GM21825 (cell line): Measurements from ENCODE around the gene ADCY1.
"Not testable (repeated sequence)": the region's sequence is repeated elsewhere in the genome, so short reads cannot be mapped to it uniquely, and the experiment has no call there.

ENCODE experiments used
- ATAC-seq: cut with Tn5 transposase; IDR thresholded peaks from one replicate; pipeline ENCODE4 v1.9.1; 2021; ENCODE audit warnings: mild to moderate bottlenecking, moderate library complexity; ENCODE audit not compliant: unreplicated experiment

Gene ADCY1

GRCh38 chr7:45726883-45727282 lies 152.7 kb downstream of the ADCY1 start:
- ATAC-seq = no peak

DNA sequence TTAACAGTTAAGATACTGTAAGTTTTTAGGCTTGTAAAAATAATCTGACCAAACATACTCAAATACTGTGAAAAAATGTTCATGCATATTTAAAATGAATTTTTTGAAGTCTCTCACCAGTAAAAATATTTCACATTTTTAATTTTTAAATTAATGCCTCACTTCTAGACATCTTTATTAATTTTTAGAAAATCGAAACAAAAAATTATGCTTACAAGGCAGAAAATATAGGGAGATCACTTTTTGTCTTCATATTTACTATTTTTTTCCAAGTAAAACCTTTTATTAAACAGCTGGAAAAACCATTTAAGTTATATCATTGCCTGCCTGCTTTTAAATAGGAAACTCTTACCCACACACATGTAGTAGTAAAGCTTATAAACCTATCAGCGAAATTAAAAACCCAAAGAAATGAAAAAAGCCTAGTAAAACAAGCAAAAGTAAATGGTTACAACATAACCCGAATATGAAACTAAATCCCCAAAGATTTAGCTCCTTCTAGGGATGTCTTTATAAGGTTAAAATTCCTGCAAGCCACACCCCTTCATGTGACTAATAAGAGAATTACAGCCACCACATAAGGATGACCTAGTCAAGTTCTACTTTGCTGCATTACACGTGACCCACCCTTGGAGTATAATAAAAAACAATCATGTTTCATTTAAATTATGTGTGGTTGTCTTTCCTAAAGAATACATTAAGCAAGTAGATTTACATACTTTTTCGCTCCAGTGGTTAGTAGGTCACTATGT lies 157.7 kb downstream of the ADCY1 start:
- not testable (repeated sequence) for ATAC-seq

- not testable (repeated sequence) for ATAC-seq
Measured at GRCh38 chr7:45738920-45739319, 164.8 kb downstream of the ADCY1 start.

DNA sequence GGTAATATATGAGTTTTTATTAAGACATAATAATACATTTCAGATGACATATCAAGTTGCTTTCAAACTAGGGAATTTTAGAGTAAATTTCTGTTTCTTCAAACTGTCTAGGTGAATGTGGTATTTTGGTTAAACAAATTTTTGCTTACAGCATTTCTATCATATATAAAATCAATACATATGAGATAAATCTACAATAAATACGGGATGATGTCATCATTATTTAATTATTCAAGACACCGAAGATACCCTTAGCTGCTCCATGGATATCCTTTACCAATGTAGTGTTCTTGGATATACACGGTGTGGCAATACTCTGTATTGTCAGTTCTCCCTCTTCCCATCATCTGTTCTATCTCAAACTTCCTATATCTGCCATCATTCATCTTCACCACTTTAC lies 166.4 kb downstream of the ADCY1 start:
- ATAC-seq = not testable (repeated sequence)

DNA sequence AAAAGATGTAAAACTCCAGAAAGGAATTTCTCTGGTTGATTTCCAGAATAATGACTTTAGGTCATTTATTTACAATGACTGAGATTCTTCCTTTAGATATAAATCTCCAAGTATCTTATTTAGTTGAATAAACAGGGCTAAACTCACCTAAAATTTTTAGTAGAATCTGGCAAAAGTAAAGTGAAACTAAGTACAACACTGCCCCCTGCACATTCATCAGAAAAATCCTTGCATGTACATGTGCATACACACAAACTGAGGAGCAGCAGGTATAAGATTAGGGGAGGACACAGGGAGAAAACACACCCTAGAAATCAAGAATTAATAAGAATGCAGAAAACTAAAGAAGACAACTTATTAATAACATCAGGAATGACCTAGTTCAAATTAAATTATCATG lies 174.8 kb downstream of the ADCY1 start:
- ATAC-seq = not testable (repeated sequence)

DNA sequence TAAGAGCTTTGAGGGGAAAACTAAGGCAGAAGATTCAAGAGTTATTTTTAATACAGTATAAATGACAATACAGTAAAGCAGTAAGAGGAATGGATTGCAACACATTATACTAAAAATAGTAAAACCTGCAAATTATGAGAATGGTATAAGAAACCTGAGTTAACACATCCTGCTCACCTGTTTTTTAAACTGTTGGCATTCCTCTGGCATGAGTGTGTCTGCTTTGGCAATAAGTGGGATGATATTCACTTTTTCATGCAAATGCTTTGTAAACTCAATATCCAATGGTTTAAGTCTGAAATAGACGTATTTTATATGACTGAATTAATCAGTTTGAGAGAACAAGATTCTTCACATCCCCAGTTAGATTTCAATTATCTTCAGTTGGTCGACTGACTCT lies 177.2 kb downstream of the ADCY1 start:
- ATAC-seq = not testable (repeated sequence)

GRCh38 chr7:45756333-45756732 lies 182.2 kb downstream of the ADCY1 start:
- not testable (repeated sequence) for ATAC-seq

GRCh38 chr7:45756757-45757156 lies 182.6 kb downstream of the ADCY1 start:
- ATAC-seq = not testable (repeated sequence)

- not testable (repeated sequence) for ATAC-seq
Measured at GRCh38 chr7:45759464-45759863, 185.3 kb downstream of the ADCY1 start.

DNA sequence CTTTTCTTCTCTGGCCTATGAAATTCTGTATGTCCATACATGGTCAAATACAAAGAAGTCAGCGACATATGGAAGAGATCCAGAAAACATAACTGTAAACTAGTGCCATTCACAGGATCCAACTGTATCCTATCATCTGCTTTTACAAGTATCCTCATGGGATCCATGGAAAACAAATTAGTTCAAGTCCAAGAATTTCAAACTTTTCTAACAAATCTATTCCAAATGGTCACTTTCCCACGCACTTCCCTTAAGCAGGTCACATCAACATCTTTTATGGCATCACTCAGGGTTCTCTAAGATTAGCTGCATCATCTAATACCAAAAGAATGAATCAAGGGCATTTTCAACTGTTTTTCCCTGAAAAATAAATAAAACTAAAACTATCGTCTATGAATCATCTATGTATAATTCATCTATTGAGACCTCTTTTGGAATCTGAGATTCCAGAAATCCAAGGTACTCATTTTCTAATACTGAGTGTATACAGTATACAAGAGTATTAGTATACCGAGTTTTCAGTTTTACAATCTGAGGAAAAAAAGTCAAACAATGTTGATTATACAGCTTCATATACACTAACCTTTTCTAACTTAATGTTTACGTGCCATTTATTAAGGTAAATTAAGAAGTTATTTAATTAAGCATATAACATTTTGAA lies 187.5 kb downstream of the ADCY1 start:
- ATAC-seq = not testable (repeated sequence)

DNA sequence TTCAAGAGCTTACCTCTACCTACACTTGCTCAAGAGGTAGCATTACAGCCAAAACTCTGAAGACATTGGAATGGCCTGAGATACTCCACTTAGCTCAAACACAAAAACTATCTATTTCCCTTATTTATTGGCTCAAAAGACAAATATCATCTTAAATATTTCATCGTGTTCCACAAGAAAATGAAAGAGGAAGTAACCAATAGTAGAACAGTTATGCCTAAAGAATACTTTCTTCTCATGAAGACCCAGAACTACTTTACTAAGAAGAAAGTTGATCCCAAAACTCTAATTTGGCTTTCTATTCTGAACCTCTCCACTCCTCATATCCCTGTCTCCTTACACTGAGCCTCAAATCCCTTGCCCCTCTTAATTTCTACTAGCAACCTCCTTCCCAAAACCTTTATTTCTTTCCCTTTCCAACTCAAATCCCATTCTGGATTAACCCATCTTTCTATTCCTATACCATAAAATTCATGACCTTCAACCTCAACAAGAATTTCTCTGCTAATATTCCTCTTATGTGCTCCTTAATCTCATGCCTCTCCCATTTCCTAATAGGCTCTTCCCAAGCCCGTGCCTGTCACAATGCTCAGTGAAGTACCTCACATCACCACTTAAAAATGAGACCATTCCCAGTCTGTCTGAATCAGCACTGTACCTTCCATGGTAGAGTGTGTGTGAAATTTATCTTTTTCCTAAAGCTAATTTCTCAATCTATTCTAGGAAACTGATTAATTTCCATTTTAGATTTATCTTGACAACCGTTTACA lies 188.2 kb downstream of the ADCY1 start:
- not testable (repeated sequence) for ATAC-seq

- ATAC-seq = peak; percentile 99
Measured at GRCh38 chr7:45768516-45769394, 194.6 kb downstream of the ADCY1 start.

- not testable (repeated sequence) for ATAC-seq
Measured at GRCh38 chr7:45769626-45770025, 195.5 kb downstream of the ADCY1 start.
